GM18502 (cell line): ENCODE measurements around the gene PLEKHA1.

Experiments
- ATAC-seq: cut with Tn5 transposase; IDR thresholded peaks from one replicate; pipeline ENCODE4 v1.9.1; 2021; ENCODE audit warnings: mild to moderate bottlenecking; ENCODE audit not compliant: unreplicated experiment, poor library complexity

PLEKHA1 gene

DNA sequence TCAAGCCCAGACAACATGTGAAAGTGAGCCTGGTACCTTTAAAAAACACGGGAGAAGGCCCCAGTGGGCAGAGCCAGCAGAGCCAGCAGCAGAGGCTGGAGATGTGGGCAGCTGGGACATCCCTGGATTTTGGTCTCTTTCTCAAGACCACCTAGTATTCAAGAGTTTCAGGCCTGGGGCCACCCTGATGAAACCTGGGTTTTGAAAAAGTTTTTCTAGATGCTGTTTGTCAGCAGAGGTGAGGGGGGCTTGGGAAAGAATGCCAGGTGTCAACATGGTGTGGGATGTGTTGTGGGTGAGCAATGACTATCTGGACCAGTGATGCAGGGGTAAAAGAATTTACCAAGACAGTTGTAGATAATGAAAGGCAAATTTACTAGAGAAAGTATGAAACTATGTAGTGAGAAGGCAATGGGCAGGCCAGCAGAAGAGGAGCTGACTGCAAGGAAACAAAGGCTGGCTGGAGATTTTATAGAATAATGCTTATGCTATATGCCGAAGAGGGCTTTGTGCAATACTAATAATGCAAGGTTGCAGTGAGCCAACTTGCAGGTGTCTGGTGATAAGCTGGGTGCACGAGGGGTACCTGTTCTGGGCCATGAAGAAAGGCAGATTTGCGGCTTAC, 28.1 kb upstream of the PLEKHA1 start:
- no peak for ATAC-seq

DNA sequence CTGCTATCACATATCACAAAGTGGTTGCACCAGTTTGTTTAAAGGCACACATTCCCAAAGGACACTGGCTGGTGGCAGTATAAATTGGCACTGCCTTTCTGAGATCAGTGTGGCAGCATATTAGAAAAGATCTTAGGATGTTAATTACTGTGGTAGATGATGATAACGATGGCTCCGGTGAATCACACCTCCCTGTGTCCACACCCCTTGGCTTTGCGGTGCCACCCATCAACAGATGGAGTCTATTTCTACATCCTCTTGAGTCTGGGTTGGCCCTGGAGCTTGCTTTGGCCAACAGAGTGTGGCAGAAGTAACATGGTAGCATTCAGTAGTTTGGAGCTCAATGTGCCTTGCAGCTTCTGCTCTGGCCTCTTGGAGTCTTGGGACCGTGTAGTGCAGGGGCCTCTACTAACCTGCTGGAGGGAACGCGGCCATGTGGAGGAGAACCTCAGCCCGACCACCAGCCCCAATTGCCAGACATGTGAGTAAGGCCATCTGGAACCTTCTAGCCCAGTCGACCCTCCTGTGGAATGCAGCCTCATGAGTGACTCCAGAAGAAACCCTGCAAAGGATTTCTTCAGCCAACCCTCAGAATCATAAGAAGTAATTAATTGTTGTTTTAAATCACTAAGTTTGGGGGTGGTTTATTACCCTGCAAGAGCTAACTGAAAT, 27.2 kb upstream of the PLEKHA1 start:
- no peak for ATAC-seq

GRCh38 chr10:122348512-122348911, 26.0 kb upstream of the PLEKHA1 start:
- no peak for ATAC-seq

DNA sequence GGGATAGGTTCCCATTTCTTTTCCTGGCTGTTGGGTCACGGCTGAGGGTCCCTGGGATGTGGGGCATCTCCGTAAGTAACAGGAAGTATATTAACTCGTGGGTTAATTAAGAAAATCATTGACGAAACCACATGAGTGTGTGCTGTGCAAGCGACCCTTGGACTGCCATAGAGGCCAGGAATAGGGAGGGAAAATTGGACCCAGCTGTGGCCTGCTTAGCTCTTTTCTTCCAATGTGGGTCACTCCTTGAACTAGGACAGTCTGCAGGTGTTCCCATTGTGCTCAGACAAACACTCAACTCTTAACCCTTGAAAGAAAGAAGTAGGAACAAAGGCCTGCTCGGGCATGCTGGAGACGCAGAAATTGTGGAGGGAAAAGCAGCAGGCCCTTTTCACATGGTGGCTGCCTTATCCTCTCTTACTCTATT, 25.6 kb upstream of the PLEKHA1 start:
- ATAC-seq, result no peak

- no peak for ATAC-seq
These were observed 24.6 kb upstream of the PLEKHA1 start for GRCh38 chr10:122349758-122350369.

- ATAC-seq, result no peak
These were observed 23.6 kb upstream of the PLEKHA1 start for GRCh38 chr10:122350893-122351292.

GRCh38 chr10:122352817-122353525, 21.5 kb upstream of the PLEKHA1 start:
- ATAC-seq, result no peak

DNA sequence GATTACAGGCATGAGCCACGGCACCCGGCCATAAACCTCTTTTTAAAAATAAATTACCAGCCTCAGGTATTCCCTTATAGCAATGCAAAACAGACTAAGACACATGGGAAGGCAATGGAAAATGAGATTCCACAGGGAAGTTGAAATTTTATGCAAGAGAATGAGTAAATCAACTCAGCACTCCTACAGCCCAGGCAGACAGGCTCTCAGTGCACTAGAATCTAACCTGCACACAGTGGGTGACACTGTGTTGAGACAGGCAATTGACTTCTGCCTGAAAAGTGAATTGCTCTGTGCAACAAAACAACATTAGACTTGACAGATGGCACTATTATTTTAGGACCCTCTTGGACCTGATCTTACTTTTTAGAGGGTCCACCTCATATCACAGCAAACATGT, 20.1 kb upstream of the PLEKHA1 start:
- no peak for ATAC-seq

GRCh38 chr10:122357685-122358084, 16.8 kb upstream of the PLEKHA1 start:
- ATAC-seq, result no peak

DNA sequence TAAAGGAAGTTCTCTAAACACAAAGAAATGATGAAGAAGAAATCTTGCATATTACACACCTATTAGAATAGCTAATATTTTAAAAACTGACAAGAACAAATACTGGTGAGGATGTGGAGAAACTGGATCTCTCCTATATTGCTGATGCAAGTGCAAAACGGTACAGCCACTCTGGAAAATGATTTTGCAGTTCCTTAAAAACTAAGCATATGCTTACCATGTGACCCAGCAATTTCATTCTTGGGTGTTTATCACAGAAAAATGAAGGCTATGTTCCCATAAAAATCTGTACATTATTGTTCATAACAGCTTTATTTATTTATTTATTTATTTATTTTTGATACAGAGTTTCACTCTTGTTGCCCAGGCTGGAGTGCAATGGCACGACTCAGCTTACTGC, 14.9 kb upstream of the PLEKHA1 start:
- ATAC-seq, result no peak

DNA sequence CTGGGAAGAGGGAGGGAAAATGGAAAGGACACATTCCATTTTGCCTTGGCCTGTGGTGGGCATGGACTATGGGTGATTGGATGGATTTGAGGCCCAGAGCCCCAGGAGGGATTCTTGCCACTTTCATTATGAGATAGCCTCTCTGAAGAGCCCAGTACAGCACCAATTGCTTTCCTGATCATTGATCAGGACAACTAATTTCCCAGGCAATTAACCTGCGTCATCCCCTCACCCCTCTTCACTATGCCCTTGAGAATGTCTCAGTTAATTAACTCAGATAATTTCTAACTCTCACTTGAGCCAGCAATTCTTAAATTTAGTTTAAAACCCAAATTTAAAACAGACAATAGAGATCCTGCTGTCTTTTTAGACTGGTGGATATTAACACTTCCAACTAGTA, 13.5 kb upstream of the PLEKHA1 start:
- no peak for ATAC-seq

GRCh38 chr10:122362031-122362592, 12.4 kb upstream of the PLEKHA1 start:
- no peak for ATAC-seq

- no peak for ATAC-seq
These were observed 11.9 kb upstream of the PLEKHA1 start for GRCh38 chr10:122362621-122363020.

GRCh38 chr10:122363311-122363710, 11.2 kb upstream of the PLEKHA1 start:
- no peak for ATAC-seq

DNA sequence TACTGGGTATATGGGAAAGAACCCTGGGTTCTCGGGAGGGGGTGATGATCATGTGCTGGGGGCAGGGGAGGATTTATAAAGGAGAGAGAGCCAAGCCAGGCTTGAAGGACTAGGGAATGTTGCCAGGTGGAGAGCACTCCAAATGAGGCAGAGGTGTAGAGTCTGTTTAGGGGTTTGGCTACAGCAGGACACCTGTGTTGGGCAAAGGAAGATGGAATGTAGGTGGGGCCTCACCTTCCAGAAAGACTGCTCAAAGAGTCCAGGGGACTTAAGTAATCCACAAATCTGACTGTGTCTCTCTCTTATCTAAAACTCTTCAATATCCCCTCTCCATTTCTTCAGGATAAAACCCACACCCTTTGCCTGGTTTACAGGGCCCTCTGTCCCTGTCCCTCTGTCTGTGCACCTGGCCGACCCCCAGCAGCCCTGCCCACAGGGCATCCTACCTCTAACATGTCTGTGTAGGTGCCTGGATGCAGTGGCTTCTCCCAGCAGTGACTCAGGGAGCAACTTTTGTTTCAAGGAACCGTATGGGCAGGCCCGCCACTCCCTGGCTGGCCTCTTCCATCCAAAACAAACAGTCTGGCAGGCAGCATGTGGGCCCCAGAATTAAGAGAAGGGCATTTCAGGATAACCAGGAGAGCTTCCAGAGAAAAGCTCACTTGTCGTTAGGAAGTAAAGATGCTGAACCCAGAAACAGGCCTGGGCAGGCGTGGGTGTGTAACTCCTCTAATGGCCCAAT, 10.6 kb upstream of the PLEKHA1 start:
- ATAC-seq, result no peak

GRCh38 chr10:122368502-122369254, 5.8 kb upstream of the PLEKHA1 start:
- ATAC-seq, result no peak

- no peak for ATAC-seq
These were observed 1.4 kb upstream of the PLEKHA1 start for GRCh38 chr10:122373108-122373507.

- ATAC-seq, result no peak
These were observed 787 bp upstream of the PLEKHA1 start for GRCh38 chr10:122373721-122374120.

DNA sequence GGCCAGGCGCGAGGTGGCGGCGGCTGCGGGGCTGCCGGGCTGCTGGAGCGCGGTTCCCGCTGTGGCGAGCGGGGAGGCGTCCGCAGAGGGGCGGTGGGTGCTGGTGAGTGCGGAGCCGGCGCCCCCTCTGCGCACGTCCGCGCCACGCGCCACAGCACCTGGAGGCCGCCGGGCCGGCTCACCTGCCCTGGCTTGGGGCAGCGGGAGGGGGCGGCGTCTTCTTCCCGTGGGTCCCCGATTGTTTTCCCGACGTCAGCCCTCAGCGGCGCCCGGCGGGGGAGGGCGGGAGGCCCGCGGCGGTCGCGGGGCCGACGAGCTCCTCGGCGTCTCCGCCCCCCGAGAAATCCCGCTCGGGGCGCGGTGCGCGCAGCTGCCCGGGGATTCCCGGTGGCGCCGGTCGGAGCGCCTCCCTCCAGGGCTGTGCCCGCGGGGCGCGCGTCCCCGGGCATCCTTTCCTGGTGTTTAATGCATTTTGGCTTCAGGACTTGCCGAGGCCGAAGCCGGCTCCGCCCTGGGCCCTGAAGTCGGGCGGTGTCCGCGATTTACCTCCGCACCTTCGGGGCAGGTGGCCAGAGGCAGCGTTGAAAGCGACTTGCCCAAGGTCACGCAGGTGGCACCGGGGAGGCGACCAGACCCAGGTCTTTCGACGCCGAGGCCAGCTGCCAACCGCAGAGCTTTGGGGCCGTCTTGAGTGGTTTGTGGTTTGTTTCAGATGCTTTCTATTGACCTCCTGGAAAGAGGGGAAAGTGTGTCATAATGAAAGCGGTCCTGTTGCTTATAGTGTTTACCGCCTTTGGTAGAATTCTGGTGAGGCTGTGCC, 561 bp downstream of the PLEKHA1 start:
- ATAC-seq, result peak; percentile 54
